22Rv1 (cell line): ENCODE measurements around the gene RIMS3.
A peak's percentile ranks its signal among the peaks of the same experiment; 100 is the strongest.

ENCODE experiments used
- H3K27ac ChIP-seq: fragments of 450-650 bp; 2 replicates; pipeline ENCODE4 v1.5.1; 2017
- ZFX ChIP-seq: fragments of 450-650 bp; IDR thresholded peaks from 2 replicates; pipeline ENCODE4 v1.6.1; 2017; ENCODE audit warnings: antibody characterized with exemption, borderline replicate concordance
- TF ChIP-seq, protein P1 (sequence below): fragments of 450-650 bp; IDR thresholded peaks from 2 replicates; pipeline ENCODE4 v1.5.1; 2017; ENCODE audit warnings: mild to moderate bottlenecking

RIMS3 gene

DNA sequence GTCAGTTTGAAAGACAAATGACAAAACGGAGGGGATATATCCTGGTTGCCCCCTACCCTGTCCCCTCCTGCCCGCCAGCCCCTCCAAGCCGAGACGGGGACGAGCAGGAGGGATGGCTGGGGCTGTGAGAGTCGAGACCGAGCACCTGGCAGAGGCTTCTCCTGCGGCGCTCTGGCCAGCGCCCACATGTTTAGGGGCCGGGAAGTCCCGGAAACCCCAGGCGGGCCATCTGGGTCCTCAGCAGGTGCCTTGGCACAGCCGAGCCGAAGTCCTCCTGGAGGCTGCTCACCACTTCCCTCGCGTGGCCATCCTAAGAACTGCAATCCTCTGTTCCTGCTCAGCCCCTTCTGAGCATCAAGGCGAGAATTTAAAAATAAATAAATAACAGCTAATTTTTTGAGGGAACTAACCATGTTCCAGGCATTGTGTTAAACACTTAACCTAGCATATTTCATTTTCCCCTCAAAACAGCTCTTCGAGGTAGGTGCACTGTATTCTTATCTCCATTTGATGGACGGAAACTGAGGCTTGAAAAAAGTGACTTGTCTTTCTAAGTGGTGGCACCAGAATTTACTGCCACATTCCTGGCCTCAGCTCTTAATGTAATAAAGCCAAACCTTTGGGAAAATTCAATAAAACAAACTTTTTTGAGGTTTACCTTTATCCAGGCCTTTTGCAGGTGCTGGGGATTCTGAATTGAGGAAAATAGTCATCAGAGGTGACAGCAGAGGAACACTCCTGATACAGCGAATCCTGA is 3.5 kb upstream of the RIMS3 start:
- no peak overlapping the region for H3K27ac ChIP-seq
- TF ChIP-seq, protein P1, sequence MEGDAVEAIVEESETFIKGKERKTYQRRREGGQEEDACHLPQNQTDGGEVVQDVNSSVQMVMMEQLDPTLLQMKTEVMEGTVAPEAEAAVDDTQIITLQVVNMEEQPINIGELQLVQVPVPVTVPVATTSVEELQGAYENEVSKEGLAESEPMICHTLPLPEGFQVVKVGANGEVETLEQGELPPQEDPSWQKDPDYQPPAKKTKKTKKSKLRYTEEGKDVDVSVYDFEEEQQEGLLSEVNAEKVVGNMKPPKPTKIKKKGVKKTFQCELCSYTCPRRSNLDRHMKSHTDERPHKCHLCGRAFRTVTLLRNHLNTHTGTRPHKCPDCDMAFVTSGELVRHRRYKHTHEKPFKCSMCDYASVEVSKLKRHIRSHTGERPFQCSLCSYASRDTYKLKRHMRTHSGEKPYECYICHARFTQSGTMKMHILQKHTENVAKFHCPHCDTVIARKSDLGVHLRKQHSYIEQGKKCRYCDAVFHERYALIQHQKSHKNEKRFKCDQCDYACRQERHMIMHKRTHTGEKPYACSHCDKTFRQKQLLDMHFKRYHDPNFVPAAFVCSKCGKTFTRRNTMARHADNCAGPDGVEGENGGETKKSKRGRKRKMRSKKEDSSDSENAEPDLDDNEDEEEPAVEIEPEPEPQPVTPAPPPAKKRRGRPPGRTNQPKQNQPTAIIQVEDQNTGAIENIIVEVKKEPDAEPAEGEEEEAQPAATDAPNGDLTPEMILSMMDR, result peak; percentile 96
- TF ChIP-seq ZFX, result no peak

DNA sequence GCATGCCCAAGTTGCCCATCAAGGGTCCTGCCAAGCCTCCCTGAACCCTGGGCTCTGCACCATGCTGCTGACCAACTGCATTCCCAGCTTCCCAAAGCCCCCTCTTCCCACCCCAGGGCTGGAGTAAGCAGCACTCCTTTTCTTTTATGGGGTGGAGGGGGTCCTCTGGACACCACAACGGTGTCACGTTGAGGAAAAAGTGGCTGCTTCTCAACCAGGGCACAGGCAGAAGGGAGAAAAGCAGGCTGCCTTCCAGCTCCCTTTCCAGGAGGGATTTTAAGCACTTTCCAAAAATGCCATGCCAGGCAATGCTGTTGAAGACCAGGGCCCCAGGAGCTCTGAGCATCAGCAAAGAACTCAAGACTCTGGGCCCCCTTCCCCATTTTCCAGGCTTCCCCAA is 691 bp downstream of the RIMS3 start:
- peak overlapping the region; percentile 63 for H3K27ac ChIP-seq
- TF ChIP-seq, protein P1, result no peak
- TF ChIP-seq ZFX, result no peak

DNA sequence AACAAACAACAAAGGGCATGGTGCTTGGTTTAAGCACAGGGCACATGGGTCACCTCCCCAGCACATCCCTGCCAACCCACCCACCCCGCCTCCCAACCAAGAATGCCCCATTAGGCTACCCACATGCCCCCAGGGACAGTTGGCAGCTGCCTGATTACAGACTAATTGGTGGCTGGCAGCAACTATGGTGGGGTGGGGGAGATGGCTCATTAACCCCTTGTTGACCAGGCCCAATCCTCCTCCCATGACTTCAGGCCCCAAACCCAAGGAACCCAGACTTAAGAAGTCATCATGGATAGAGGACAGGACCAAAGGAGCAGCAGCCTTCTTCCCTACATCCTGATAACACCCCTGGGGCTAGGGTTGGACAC is 1.3 kb downstream of the RIMS3 start:
- H3K27ac ChIP-seq, result no peak overlapping the region
- TF ChIP-seq, protein P1, result no peak
- TF ChIP-seq ZFX, result no peak

DNA sequence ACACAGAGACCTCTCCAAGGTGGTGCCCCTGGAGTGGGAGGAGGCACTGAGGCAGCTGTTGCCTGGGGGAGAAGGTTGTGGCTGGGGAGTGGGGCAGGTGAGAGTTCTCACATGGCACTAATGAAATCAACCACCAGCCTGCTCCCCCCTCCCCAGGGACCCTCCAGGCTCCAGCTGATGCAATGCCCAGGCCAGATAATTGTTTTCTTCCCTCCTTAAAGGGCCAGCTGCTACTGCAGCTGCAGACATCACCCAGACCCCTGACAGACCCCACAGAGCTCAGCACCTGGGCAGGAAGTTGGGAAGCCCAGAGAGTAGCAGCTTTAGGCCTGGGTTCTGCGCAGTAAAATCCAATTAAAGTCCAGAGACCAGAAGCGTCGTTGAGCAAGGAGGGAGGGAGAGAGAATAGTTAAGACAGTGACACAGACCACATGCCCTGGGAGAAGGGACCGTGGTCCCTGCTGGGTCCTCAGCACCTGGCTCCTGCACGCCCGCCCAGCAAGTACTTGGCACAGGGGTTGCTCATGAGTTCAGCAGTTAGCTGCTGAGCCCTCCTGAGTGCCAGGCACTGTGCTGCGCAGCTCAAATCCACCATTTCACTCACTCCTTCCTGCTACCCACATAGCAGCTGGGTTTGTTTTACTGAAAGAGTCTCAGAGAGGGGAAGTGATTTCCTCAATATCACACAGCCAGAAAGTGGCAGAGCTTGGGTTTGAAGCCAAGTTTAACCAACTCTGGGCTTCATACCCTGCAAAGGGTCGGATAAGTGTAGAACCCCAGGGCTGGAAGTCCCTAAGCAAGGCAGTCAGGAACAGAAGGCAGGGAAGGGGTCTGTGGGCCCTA is 1.9 kb downstream of the RIMS3 start:
- TF ChIP-seq ZFX, result no peak
- TF ChIP-seq, protein P1, result no peak
- no peak overlapping the region for H3K27ac ChIP-seq

DNA sequence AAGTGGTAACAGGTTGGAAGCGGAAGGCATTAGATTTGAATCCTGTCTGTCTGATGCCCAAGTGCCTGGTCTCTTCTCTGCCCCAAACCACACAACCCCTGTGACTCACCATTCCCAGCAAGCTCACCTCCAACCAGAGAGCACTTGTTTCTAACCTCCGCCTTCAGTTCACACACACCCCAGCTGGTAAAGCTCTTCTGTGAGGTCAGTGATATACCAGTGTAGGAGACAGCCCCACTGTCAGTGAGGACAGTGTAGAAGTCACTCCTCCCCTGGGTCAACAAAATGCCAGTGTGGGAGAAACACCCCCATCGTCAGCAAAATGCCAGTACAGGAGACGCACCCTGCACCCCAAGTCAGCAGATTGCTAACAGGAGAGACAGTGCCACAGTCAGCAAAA is 2.6 kb downstream of the RIMS3 start:
- TF ChIP-seq ZFX, result no peak
- TF ChIP-seq, protein P1, result no peak
- no peak overlapping the region for H3K27ac ChIP-seq

DNA sequence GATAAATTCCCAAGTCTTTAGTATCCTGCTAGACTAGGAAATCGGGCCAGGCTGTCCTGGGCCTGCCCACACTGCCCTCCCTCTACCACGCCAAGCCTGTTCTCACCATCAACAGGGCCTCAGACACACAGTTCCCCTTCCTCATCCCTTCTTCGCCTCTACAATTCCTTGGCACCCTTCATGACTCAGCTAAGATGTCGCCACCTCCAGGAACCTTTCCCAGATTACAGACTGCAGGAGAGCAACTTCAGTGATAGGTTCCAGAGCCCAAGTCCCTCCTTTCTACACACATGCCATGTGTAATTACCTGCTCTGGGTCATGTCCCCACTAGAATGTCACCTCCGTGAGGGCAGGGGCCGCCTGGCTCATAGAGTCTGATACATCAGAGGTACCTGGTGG is 3.3 kb downstream of the RIMS3 start:
- no peak for TF ChIP-seq ZFX
- TF ChIP-seq, protein P1, result no peak

DNA sequence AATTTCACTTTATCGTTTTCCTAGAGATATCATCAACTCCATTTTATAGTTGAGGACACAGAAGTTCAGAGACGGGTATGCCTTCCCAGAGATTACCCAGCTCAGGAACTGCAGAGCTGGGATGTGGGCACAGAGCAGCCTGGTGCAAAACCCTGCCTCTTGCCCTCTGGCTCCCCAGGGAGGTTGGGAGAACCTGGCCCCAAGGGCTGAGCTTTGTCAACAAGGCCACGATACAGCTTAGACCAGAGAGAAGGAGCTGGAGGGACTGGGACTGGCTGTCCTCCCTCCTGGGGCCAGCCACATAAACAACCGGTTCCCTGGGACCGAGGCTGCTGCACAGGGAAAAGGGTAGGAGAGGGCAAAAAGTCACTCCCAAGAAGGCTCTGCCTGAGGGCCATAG is 3.8 kb downstream of the RIMS3 start:
- no peak overlapping the region for H3K27ac ChIP-seq
- no peak for TF ChIP-seq ZFX
- TF ChIP-seq, protein P1, result no peak

More for the DNA sequence above, 3.3 kb downstream of the RIMS3 start:
- H3K27ac ChIP-seq, result no peak overlapping the region
